ENCODE measurements around the gene DIP2A. TPM values are rescaled to one million over a fixed set of nuclear protein-coding genes. Genes with fewer than 3 reads are reported as not detected.

DIP2A gene
- polyA plus RNA-seq, 1 donor from 2014 or later = 45.0 TPM

DNA sequence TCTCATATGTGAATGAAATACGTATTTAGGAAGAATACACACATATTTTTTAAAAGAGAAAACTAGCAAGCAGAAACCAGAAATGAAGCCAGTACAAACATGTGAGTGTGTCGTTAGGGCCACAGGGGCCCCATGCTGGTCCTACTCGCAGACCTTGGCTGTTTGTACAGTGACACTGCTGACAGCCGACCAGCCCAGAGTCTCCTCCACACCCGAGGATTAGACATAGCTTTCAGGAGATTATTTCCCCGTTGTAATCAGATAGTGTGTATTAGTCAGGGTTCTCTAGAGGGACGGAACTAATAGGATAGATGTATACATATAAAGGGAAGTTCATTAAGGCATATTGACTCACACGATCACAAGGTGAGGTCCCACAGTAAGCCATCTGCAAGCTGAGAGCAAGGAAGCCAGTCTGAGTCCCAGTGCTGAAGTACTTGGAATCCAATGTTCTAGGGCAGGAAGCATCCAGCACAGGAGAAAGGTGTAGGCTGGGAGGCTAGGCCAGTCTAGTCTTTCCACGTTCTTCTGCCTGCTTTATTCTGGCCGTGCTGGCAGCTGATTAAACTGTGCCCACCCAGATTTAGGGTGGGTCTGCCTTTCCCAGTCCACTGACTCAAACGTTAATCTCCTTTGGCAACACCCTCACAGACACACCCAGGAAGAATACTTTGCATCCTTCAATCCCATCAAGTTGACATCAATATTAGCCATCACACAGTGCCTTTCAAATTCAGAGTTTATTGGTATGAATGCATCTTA, 51.2 kb downstream of the DIP2A start:
- Histone ChIP-seq H3K9me2 (ENCODE audit: insufficient read depth, low read length) (no peaks in the 10 kb centered on the region), H3K4me2 (ENCODE audit: low read length) (no peak overlapping the region), H2AFZ (ENCODE audit: low read depth, low read length) (no peak overlapping the region)

DNA sequence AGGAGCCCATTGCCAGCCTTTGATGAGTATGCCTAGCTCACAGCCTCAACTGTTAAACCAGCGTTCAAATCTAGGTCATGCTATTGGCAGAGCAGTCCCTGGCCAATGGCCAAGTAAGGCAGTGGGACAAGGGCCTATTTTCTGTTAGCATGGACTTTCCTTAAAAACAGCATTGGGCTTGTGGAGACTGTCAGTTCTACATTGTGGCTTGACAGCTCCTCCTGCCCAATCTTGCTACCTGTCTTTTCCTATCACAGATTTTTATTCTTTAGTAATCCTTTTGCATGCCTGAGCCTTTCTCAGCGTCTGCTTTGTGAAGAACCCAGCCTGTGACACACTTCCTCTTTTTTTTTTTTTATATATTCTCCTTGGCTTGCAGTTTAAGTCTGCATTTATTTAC, 56.4 kb downstream of the DIP2A start:
- Histone ChIP-seq H3K9me2 (ENCODE audit: insufficient read depth, low read length) (no peaks in the 10 kb centered on the region), H3K79me2 (replicated peaks; ENCODE audit: insufficient read depth, low read length) (no peaks in the 10 kb centered on the region), H3K27ac (ENCODE audit: low read length) (no peak overlapping the region), H3K4me3 (ENCODE audit: low read length) (no peak overlapping the region), H4K20me1 (ENCODE audit: insufficient read depth) (no peaks in the 10 kb centered on the region), H3F3A (ENCODE audit: insufficient read depth, low read length, poor library complexity, severe bottlenecking) (no peaks in the 10 kb centered on the region), H3K4me2 (ENCODE audit: low read length) (no peak overlapping the region), H3K9ac (ENCODE audit: low read length) (no peak overlapping the region), H2AFZ (ENCODE audit: low read depth, low read length) (no peak overlapping the region), H3K9me3 (ENCODE audit: low read length) (no peaks in the 10 kb centered on the region), H3K27me3 (ENCODE audit: insufficient read depth, low read depth, low read length) (no peaks in the 10 kb centered on the region), H3K36me3 (ENCODE audit: insufficient read depth, low read length) (no peaks in the 10 kb centered on the region)
- TF ChIP-seq, protein P1, sequence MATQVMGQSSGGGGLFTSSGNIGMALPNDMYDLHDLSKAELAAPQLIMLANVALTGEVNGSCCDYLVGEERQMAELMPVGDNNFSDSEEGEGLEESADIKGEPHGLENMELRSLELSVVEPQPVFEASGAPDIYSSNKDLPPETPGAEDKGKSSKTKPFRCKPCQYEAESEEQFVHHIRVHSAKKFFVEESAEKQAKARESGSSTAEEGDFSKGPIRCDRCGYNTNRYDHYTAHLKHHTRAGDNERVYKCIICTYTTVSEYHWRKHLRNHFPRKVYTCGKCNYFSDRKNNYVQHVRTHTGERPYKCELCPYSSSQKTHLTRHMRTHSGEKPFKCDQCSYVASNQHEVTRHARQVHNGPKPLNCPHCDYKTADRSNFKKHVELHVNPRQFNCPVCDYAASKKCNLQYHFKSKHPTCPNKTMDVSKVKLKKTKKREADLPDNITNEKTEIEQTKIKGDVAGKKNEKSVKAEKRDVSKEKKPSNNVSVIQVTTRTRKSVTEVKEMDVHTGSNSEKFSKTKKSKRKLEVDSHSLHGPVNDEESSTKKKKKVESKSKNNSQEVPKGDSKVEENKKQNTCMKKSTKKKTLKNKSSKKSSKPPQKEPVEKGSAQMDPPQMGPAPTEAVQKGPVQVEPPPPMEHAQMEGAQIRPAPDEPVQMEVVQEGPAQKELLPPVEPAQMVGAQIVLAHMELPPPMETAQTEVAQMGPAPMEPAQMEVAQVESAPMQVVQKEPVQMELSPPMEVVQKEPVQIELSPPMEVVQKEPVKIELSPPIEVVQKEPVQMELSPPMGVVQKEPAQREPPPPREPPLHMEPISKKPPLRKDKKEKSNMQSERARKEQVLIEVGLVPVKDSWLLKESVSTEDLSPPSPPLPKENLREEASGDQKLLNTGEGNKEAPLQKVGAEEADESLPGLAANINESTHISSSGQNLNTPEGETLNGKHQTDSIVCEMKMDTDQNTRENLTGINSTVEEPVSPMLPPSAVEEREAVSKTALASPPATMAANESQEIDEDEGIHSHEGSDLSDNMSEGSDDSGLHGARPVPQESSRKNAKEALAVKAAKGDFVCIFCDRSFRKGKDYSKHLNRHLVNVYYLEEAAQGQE (IDR thresholded peaks at IDR 0.05; ENCODE audit: borderline replicate concordance) = no peak
- TF ChIP-seq, protein P2, sequence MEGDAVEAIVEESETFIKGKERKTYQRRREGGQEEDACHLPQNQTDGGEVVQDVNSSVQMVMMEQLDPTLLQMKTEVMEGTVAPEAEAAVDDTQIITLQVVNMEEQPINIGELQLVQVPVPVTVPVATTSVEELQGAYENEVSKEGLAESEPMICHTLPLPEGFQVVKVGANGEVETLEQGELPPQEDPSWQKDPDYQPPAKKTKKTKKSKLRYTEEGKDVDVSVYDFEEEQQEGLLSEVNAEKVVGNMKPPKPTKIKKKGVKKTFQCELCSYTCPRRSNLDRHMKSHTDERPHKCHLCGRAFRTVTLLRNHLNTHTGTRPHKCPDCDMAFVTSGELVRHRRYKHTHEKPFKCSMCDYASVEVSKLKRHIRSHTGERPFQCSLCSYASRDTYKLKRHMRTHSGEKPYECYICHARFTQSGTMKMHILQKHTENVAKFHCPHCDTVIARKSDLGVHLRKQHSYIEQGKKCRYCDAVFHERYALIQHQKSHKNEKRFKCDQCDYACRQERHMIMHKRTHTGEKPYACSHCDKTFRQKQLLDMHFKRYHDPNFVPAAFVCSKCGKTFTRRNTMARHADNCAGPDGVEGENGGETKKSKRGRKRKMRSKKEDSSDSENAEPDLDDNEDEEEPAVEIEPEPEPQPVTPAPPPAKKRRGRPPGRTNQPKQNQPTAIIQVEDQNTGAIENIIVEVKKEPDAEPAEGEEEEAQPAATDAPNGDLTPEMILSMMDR (IDR thresholded peaks at IDR 0.05; ENCODE audit: poor library complexity, severe bottlenecking) = no peak
- TF ChIP-seq EZH2 (IDR thresholded peaks at IDR 0.05; ENCODE audit: borderline replicate concordance, insufficient read depth, low read length, poor library complexity, severe bottlenecking) = no peak
- TF ChIP-seq RAD21 (conservative IDR thresholded peaks at IDR 0.05) = no peak
- TF ChIP-seq TAF1 (IDR thresholded peaks at IDR 0.05; ENCODE audit: low read depth) = no peak
- no peak for TF ChIP-seq EP300 (conservative IDR thresholded peaks at IDR 0.05; ENCODE audit: poor library complexity, severe bottlenecking)
- no peak for TF ChIP-seq SMC3 (conservative IDR thresholded peaks at IDR 0.05; ENCODE audit: poor library complexity)
- TF ChIP-seq MXI1 (conservative IDR thresholded peaks at IDR 0.05; ENCODE audit: poor library complexity, severe bottlenecking) = no peak
- no peak for TF ChIP-seq POLR2AphosphoS5 (IDR thresholded peaks at IDR 0.05)

More for the DNA sequence above, 51.2 kb downstream of the DIP2A start:
- TF ChIP-seq, protein P1 (IDR thresholded peaks at IDR 0.05; ENCODE audit: borderline replicate concordance) = no peak
- TF ChIP-seq SMC3 (conservative IDR thresholded peaks at IDR 0.05; ENCODE audit: poor library complexity) = no peak
- TF ChIP-seq EP300 (conservative IDR thresholded peaks at IDR 0.05; ENCODE audit: poor library complexity, severe bottlenecking) = no peak
- TF ChIP-seq POLR2AphosphoS5 (IDR thresholded peaks at IDR 0.05) = no peak
- no peak for TF ChIP-seq MXI1 (conservative IDR thresholded peaks at IDR 0.05; ENCODE audit: poor library complexity, severe bottlenecking)
- TF ChIP-seq, protein P2 (IDR thresholded peaks at IDR 0.05; ENCODE audit: poor library complexity, severe bottlenecking) = no peak
- TF ChIP-seq TAF1 (IDR thresholded peaks at IDR 0.05; ENCODE audit: low read depth) = no peak
- Histone ChIP-seq H3K4me3 (ENCODE audit: low read length) (no peak overlapping the region), H3K27me3 (ENCODE audit: insufficient read depth, low read depth, low read length) (no peaks in the 10 kb centered on the region), H3F3A (ENCODE audit: insufficient read depth, low read length, poor library complexity, severe bottlenecking) (no peaks in the 10 kb centered on the region), H3K79me2 (replicated peaks; ENCODE audit: insufficient read depth, low read length) (no peaks in the 10 kb centered on the region), H3K27ac (ENCODE audit: low read length) (no peak overlapping the region), H3K9ac (ENCODE audit: low read length) (no peak overlapping the region), H3K36me3 (ENCODE audit: insufficient read depth, low read length) (no peaks in the 10 kb centered on the region), H3K9me3 (ENCODE audit: low read length) (no peaks in the 10 kb centered on the region), H4K20me1 (ENCODE audit: insufficient read depth) (no peaks in the 10 kb centered on the region)
